GM12891 (cell line): Measurements from ENCODE around the gene ATP5MC2.
A peak's percentile ranks its signal among the peaks of the same experiment; 100 is the strongest.
"Not testable (repeated sequence)": the region's sequence is repeated elsewhere in the genome, so short reads cannot be mapped to it uniquely, and the experiment has no call there.

Experiments
- DNase-seq: peaks from one replicate; pipeline ENCODE4 v3.0.0; 2011; ENCODE audit warnings: low spot score; ENCODE audit not compliant: insufficient read length
- FAIRE-seq: peaks from 2 replicates; lab custom pipeline; 2011; peaks lifted over from hg19 to GRCh38; lab: Jason Lieb, UNC
- PAX5 ChIP-seq: IDR thresholded peaks from 2 replicates; pipeline ENCODE4 v1.6.1; 2011; ENCODE audit warnings: low read length, moderate library complexity, mild to moderate bottlenecking; ENCODE audit not compliant: insufficient read depth, severe bottlenecking
- POLR2A ChIP-seq: IDR thresholded peaks from 2 replicates; pipeline ENCODE4 v1.6.1; 2011; ENCODE audit warnings: low read depth, low read length, control low read depth
- POLR2AphosphoS5 ChIP-seq: IDR thresholded peaks from 2 replicates; pipeline ENCODE4 v1.6.1; 2011; ENCODE audit warnings: low read depth, low read length, control low read depth
- POU2F2 ChIP-seq: IDR thresholded peaks from 2 replicates; pipeline ENCODE4 v1.6.1; 2011; ENCODE audit warnings: low read depth, mild to moderate bottlenecking, control low read depth, low read length, moderate library complexity
- SPI1 ChIP-seq: IDR thresholded peaks from 2 replicates; pipeline ENCODE4 v1.6.1; 2011; ENCODE audit warnings: low read depth, low read length, control low read depth
- TAF1 ChIP-seq: IDR thresholded peaks from 2 replicates; pipeline ENCODE4 v1.6.1; 2011; ENCODE audit warnings: low read depth, low read length, control low read depth

The ATP5MC2 gene

DNA sequence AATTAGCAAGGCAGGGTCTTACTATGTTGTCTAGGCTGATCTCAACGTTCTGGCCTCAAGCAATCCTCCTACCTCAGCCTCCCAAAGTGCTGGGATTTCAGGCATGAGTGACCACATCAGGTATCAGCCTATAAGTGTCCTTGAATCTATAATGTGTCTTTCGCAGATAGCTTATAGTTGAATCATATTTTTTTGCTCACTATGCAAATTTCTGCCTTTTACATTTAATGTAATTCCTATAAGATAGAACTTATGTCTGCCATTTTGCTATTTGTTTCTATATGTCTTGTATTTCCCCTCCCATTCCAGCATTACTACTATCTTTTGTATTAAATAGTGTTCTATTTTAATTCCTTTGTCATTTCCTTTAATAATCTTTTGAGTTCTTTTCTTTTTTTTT, 39.2 kb downstream of the ATP5MC2 start:
- TF ChIP-seq POLR2A, result no peak
- no peak for TF ChIP-seq POLR2AphosphoS5
- TF ChIP-seq TAF1, result no peak
- no peak for TF ChIP-seq PAX5
- no peak for TF ChIP-seq POU2F2
- no peak for TF ChIP-seq SPI1
- FAIRE-seq, result no peak
- no peak for DNase-seq

GRCh38 chr12:53635708-53636107, 40.2 kb downstream of the ATP5MC2 start:
- not testable (repeated sequence) for FAIRE-seq, DNase-seq

- no peak for DNase-seq
- no peak for FAIRE-seq
- no peak for TF ChIP-seq TAF1
- TF ChIP-seq SPI1, result no peak
- no peak for TF ChIP-seq POLR2AphosphoS5
- no peak for TF ChIP-seq POU2F2
- TF ChIP-seq POLR2A, result no peak
- no peak for TF ChIP-seq PAX5
Observed at GRCh38 chr12:53631721-53632120, 44.2 kb downstream of the ATP5MC2 start.

DNA sequence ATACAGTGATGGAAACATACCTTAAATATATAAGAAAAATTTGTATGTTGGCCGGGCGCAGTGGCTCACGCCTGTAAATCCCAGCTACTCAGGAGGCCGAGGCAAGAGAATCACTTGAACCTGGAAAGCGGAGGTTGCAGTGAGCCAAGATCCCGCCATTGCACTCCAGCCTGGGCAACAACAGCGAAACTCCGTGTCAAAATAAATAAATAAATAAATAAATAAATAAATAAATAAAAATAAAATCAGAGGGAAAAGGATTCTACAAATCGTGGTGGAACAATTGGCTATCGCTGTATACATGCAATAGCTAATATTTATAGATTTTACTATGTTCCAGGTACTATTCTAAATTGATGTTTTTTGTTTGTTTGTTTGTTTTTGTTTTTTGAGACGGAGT, 48.0 kb downstream of the ATP5MC2 start:
- FAIRE-seq, result no peak
- TF ChIP-seq SPI1 (no peak), POLR2A (no peak), POU2F2 (no peak), TAF1 (no peak), PAX5 (no peak), POLR2AphosphoS5 (no peak)
- DNase-seq, result no peak

- no peak for FAIRE-seq
- TF ChIP-seq POU2F2 (no peak), POLR2AphosphoS5 (no peak), PAX5 (no peak), POLR2A (no peak), TAF1 (no peak), SPI1 (no peak)
- no peak for DNase-seq
Observed at GRCh38 chr12:53626702-53627169, 49.1 kb downstream of the ATP5MC2 start.

GRCh38 chr12:53625946-53626701, 49.8 kb downstream of the ATP5MC2 start, which contains the start of gene ATF7:
Gene ATF7 (minus strand): TSS chr12:53626382. CDS start chr12:53601000, 25,382 bp downstream.
- peak; percentile 79 for DNase-seq
- FAIRE-seq, result peak; percentile 90

DNA sequence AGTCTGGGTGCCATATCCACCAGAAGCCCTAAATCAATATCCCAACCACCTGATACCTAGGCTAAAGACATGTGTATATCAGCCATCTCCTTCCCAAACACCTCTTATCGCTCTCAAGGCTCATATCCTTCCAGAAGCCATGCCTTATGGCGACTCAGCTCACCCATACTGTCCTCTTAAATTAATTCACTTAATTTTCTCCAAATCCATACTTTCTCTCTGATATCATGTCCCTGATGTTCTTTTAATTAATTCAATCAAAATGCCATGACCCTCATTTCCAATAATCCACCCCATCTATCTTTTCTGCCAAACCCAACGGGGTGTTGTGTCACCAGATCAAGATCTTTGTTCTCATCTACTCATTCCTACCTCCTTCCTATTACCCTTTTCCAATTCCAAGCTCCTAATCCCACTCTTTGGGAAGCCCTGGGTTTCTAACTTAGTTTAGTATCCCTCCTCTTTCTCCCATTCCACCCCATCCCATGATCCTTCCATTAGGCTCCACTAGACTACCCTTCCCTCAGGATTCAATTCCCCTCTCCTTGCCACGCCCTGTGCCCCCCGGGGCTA, 50.4 kb downstream of the ATP5MC2 start:
- no peak for FAIRE-seq
- TF ChIP-seq SPI1 (no peak), POLR2AphosphoS5 (no peak), POLR2A (no peak), PAX5 (no peak), TAF1 (no peak), POU2F2 (no peak)
- DNase-seq, result no peak

More at GRCh38 chr12:53625946-53626701, 49.8 kb downstream of the ATP5MC2 start, which contains the start of gene ATF7:
- TF ChIP-seq TAF1 (no peak), POLR2A (peak; percentile 30; the same call in 1 of the 2 replicates), POLR2AphosphoS5 (peak; percentile 68), SPI1 (0 out of 2 replicates have a peak, but pooled peaks have one; percentile 5)

- TF ChIP-seq SPI1, result no peak
- no peak for TF ChIP-seq TAF1
- no peak for TF ChIP-seq PAX5
- TF ChIP-seq POLR2AphosphoS5, result no peak
- DNase-seq (no peak), FAIRE-seq (no peak)
Observed at GRCh38 chr12:53624956-53625355, 50.9 kb downstream of the ATP5MC2 start.

- no peak for TF ChIP-seq POLR2A
- TF ChIP-seq PAX5, result no peak
- no peak for TF ChIP-seq POU2F2
- TF ChIP-seq TAF1, result no peak
- TF ChIP-seq POLR2AphosphoS5, result no peak
- TF ChIP-seq SPI1, result no peak
- DNase-seq (no peak), FAIRE-seq (no peak)
Observed at GRCh38 chr12:53624458-53624857, 51.4 kb downstream of the ATP5MC2 start.

DNA sequence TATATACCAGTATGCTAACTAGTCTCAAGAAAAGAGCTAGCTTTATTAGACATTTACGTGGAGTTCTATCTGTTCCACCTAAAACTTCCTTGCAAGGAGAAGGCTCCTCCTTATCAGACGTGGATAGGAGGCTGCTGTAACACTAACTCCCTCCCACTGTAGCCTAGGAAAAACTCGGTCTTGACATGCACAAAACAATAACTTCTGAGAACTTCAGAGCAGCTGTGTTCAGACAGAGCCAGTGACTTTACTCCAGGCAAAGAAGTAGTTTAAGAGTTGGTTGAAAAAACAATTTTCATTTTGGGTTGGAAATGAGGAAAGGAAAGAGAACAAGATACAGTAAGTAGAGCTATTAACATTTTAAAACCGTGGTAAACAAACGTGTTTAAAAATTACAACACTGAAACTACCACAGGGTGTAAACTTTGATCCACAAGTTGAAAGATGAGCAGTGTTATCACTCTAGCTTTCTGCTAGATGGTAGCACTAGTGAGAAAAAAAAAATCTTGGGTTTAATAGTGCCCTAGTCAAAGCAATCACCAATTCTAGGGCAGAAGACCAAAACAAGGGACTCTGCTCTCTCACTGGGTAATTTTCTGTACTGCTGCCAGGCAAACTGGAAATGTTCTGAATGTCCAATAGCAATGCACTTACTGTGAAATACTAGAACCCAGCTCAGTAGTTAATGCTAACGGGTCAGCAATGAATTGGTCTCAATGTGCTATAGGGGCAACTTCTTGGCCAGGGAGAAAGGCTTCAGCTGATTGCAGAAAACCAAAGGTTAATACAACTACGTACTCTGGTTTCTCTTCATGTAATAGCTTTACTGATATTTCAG, 52.1 kb downstream of the ATP5MC2 start:
- DNase-seq, result no peak
- TF ChIP-seq SPI1 (no peak), POLR2AphosphoS5 (no peak), TAF1 (no peak), POU2F2 (no peak), PAX5 (no peak), POLR2A (no peak)
- no peak for FAIRE-seq
